Stimulated activated CD4-positive, alpha-beta T cell treated with anti-CD3 and anti-CD28 coated beads, TNF-alpha, amount 100 ng/mL, for 24 hours (primary cell): ENCODE data around the gene HCN1.
A peak's percentile ranks its signal among the peaks of the same experiment; 100 is the strongest.

Experiments
- DNase-seq, 3 experiments: peaks; one replicate each; pipeline ENCODE4 v3.0.0-alpha.2; 2020; ENCODE audit warnings: low read depth in 3 of 3

Gene HCN1

DNA sequence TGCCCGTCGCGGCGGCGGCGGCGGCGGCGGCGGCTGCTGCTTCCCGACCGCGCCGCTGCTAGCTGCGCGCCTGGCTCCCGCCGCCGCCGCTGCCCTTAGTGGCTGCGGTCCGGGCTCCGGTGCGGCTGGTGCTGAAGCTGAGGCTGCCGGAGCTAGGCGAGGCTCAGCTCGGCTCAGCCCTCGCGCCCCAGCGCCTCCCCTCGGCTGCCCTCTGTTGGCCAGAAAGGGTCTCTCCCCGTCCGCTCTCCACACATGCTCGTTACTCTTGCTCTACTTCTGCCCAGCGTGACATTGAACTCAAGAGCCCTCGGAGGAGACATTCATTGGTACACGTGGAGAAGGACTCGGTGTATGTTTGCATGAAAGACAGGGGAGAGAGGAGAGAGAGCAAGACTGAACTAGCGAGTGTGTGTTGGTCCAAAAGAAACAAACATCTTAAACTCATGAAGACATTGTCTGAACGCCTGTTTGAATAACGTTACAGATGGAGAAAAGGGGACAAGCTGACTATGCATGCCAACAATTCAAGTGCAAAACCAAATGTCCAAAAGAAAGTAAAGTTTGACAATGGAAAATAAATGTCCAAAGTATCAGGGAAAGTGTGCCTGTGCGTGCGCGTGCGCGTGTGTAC lies at the start of gene HCN1:
TSS of gene HCN1 (minus strand) at position 175 of the 631 bp plus-strand sequence.
- DNase-seq: peak in 2 of 3 experiments; percentile 22 to 42

DNA sequence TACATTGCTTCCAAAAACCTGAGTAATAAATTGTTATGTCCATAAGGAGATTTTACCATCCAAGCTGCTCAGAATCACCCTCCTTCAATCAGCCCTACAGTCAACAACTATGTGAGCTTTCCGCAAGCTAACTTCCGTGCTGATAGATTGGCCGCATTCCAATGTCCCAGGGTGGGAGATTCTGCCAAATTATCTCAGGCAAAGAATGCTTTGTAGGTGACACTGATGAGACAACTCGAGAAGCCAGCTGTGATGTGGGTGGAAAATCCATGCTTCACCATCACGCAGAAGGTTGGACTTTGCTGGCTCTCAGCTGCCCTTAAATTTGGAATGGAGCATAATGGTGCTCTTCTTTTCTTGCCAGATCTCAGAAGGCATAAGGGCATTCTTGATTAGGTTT lies 44.9 kb upstream of the HCN1 start:
- DNase-seq: no peak

DNA sequence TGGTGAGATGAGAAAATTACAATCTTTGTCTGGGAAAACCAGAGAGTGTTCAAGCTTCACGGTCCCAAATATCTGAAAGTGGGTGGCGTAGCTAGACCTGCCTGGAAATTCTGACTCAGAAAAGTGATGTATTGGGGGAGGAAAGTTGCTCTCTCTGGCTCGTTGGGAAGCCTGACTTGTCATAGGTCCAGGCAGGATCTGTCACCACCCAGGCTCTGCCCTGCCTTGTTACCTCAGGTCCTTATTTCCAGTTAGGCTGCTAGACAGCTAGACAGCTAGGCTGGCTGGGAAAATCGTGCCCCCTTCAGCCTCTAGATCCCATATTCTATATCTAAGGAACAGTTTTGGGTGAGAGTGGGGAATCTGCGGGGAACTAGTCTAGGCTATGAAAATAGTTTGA lies 41.0 kb upstream of the HCN1 start:
- DNase-seq: no peak

DNA sequence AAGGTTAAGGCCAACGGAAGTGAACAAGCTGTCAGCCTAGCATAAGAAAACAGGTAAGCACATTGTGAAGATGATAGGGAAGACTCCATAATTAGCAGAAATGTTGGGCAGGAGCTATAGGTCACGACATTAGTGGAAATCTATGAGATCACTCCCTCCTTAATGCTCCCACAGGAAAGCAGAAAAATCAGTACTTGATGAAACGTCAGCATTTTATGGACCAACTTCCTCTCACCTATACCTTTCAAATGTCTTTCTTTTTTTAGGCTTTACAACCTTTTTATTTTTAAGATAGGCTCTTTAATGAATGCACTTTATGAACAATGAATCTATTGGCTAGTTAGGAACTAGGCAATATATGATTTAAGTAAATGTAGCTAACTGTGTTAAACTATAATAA lies 29.4 kb upstream of the HCN1 start:
- no peak for DNase-seq

DNA sequence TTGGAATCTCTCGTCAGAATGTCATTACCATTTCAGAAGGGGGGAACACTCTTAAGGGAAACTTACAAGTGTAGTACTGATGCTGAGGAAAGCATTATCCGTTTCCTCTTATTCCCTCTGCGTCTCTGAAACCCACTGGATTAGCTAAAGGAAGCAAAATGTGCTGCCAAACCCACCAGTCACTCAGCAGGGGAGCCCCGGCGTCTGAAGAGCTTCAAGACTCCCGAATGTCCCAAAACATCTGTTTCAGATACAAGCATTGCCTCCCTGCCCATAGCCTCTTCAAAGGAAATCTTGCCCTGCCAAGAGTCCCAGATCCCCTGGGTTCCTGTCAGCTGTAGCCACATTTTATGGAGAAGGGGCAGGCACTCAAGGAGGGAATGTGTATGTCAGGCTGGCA lies 1.0 kb upstream of the HCN1 start:
- DNase-seq: no peak

DNA sequence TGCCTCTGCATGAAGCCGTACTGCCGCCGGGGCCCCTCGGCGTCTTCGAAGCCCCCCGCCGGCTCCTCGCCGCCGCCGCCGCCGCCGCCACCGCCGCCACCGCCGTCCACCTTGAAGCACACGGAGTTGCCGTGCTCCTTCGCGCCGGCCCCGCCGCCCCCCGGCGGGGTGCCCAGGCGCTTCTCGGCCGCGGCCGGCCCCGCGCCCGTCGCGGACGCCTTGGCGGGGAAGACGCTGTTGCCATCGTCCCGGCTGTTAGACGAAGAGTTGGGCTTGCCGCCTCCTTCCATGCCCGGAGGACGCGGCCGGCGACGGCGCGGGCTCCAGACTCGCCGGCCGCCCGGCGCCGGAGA lies 400 bp downstream of the HCN1 start:
- no peak for DNase-seq

DNA sequence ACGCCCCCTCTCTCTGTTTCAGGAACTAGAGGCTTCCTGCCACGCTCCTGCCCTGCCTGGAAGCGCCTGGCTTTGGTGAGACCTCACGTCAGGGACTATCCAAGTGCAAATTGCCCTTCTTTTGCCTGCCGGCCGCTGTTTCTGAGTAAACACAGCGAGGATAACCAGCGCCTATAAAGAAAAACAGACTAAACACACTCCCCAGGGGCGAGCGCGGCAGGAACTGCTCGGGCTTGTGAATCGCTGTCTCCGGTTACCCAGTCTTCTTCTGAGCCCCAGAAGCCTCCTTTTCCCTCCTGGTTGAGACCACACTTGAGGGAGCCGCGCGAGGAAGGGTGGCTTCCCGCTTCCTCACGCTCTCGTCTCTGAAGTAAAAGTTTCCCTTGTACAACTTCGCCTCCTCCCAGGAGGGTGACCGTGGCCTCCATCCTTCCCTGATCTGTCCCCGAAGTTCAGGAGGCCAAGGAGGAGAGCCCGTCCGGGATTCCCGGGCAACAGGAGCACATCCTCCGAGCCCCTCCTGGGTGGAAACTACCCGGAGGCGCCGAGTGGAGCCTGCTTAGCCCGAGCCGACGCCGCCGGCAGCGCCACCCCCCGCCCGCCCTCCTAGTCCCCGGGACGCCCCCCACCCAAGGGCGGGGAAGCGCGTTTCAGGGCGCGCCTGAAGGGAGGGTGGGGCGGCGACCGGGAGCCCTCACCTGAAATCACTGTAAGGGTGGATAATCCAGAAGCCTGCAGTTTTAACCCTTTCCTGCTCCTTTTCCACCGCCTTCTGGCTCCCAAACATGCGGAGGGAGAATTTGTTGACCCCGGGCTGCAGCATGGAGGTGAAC lies 993 bp downstream of the HCN1 start:
- no peak for DNase-seq

DNA sequence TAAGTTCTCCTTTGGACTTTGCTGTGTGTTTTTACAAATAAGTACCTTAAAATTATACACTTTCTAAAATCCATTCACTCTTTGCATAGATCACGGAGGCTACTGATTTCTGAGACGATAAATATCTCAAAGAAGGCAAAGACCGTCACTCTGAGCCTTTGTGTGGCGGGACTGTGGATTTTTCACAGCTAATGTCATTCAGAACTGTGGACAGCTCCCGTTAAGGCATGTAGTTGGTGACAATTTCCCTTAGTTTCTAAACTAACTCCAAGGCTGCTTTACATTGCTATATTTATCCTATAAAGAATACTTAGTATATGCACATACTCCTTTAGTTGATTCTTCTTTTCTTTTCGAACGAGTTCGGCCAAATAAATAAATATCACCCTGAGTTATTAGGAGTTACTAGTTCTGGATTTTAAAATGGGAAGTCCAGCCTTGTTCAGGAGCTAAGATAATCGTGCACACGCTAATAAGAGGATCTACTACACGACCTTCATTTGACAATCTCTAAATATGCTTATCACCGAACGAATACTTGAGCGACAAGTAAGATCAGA lies 1.8 kb downstream of the HCN1 start:
- no peak for DNase-seq

DNA sequence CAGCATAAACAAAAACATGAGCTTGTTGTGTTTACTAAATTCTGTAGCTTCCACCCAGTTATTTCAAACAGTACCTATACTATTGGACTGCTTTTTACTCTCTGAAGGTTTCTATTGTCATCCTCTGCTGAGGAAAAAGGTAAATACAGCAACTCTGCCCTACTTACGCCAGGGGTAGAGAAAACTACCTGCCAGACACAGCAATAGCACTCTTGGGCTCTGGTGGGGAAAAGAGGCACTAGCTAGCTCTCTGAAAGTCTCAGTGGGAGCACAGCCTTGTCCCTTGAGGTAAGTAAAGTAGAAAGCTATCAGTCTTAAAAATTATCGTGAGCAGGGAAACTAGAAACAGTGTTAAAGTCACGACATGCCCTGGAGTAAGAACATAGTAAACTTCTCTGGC lies 3.7 kb downstream of the HCN1 start:
- DNase-seq: no peak

DNA sequence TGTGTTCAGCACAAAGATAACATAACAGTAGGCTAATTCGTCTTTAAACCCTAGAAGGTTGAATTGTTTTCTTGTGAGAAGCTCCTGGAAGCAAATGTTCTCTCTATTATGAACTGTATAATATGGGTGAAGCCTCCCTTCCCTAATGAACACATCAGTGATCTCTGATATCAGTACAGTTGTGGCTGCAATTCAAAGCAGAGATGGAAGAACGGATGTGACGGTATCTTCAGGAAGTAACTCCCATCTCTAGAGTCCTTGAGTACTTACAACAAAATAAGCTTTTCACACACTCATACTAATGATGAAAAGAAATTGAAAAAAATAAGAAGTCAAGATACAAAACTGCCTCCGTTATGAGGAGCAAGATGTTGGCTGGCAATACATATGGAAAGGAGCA lies 4.5 kb downstream of the HCN1 start:
- no peak for DNase-seq

DNA sequence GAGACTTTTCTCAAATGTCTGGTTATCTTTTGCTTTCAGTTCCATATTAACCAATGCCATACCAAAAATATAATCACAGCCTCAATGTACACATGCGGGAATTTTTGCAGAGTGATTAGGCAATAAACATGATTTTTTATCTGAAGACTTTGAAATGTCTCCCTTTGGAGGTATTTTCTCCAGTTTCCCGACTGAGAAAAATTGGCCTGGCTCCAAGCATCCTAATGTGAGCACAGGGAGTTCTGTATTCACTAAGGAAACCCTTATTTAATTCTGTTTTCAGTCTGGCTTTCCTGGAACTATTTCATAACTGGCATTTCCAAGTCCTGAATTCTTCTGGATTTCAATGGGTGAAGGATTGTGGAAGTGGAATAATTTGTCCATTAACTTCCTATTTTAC lies 8.5 kb downstream of the HCN1 start:
- DNase-seq: no peak

DNA sequence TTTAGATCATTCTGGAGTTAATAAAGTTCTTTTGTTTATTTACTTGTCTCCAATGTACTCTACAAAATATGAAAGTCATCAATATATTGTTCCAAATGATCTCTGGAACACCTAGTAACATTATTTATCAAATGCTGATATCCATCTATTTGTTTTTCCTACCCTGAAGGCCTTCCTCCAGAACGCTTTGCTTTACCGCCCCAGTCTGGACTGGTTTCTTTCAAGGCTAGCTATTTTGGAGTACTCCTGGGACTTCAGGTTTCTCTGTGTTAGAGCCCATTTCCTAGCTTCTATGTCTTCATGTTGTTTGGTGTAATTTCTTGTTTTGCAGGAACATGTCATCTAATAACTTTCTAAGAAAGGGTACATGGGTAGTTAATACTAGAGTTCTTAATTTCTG lies 9.6 kb downstream of the HCN1 start:
- no peak for DNase-seq

DNA sequence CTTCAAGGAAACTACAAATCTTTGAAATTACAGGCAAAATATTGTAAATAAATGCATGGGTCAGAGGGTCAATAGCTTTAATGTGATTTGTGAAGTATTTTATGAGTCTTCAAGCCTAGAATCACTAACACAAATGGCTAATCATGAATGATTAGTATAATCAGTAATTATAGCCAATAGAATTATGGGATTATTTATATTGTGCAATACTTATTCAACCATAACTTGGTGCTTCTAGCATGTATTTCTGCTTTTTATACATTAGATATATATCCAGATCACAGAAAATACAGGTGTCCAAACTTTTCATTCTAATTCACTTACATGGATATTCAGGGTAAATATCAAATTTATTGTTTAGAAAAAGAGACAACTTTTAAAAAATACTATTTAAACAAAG lies 12.1 kb downstream of the HCN1 start:
- no peak for DNase-seq

DNA sequence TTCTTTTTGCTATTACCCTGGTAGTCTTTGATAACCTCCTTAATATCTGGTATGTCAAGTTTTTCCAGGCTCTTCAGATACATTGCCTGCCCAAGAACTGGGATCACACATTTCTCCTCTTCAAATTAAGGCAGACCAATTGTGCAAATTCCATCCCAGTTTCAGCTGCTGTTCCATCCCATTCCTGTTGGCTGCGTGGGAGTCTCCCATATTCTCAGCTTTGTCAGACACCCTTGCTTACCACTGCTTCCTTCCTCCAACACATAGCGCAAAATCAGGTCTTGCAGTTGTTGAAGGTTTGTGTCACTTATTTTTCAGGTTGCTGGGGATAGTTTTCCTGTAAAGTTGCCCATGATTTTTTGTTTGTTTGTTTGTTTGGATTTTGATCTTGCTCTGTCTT lies 15.2 kb downstream of the HCN1 start:
- DNase-seq: no peak

DNA sequence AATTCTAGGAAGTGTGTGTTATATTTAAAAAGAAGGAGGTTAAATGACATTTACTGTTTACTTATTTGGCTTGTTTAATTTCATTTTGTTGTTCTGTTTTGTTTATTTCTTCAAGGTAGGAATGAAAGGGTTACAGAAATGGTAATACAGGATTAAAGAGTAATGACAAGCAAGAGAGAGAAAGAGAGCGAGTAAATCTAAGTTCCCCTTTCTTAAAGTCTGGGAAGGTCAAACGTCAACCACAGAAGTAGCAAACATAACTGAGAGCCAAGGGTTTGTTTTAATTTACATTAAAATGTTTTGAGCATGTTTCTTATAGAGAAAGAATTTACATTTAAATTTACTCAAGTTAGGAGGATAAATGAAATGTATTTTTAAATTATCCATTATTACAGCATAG lies 18.7 kb downstream of the HCN1 start:
- no peak for DNase-seq

DNA sequence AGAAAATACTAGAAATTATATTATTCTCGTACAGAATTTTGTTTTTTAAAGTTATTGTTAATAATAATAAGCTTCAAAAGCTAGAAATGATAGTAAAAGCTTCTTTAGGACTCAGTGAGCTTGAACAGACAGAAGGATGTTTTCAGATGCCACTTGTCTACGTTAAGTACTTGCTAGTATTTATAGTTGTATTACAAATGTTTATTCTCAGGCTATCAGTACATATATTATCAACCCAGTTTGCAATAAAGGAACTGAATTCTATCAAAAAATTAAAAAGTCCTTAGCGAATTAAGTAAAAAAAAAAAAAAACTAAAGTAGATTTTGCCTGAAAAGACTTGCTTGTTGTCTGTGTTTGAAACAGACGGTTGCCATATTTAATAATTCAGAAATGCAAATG lies 23.9 kb downstream of the HCN1 start:
- DNase-seq: no peak

DNA sequence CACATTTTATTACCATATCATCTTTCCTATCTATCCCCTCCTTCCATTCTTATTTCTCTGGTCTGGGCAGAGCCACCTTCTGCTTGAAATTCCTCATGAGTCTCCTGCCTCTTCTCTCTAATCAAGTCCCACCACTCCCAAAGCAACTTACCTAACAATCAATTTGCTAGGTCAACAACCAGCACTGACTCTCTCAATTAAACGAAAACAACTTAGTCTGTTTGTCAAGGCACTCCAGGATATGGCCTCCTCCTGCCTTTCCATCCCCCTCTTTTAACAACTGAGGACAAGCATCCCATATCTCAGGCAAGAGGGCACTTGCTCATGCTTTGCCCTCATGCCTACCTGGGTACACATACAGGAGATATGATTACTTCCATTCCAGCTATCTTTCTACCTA lies 47.4 kb downstream of the HCN1 start:
- no peak for DNase-seq

DNA sequence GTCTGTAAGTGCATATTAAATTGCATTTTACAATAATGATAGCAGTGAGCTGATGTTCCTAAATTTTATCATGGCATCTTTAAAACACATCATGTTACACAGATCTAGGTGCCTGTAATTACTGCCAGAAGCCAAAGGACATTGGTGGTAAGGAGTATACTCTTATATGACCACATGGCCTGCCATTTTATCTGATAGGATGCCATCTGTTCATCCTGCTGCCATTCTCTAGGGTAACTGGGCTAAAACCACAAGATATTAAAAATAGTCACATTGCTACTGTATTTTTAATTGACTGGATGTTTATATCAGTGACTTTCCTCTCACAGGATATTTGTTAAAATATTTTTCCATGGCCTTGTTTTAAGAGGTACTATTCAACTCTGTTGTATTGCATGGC lies 53.1 kb downstream of the HCN1 start:
- DNase-seq: no peak

DNA sequence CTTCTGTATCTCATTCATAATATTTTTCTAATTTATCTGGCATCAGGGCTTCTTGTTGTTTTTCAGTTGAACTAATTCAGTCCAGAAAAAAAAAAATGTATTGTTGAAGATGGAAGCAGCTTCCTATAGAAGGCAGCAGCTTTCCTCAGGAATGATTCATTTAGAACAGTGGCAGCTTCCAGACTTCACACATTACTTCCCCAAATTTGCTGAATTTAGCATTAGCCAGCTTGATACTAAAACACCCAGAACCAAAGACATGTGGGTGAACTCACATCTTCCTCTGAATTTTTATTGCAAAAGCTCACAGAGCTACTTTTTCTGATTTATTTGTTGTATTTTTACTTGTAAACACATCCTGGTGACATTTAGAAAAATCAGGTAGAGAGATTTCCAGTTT lies 53.8 kb downstream of the HCN1 start:
- no peak for DNase-seq

DNA sequence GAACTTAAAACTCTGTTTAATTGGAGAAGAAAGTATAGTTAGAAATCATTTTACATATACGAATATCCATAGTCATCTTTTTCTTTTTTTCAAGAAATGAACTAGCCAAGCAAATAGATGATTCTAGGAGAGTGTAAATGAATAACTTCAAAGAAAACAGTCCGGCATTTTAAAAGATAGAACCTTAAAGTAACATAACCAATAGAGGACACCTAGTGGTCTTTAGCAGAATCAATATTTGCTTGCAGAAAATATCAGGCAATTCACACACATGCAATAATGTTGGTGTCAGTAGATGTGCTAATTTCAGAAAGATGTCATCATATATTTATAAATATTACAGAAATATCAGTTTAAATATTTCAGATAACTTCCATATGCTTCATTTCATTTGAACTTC lies 57.1 kb downstream of the HCN1 start:
- DNase-seq: no peak

DNA sequence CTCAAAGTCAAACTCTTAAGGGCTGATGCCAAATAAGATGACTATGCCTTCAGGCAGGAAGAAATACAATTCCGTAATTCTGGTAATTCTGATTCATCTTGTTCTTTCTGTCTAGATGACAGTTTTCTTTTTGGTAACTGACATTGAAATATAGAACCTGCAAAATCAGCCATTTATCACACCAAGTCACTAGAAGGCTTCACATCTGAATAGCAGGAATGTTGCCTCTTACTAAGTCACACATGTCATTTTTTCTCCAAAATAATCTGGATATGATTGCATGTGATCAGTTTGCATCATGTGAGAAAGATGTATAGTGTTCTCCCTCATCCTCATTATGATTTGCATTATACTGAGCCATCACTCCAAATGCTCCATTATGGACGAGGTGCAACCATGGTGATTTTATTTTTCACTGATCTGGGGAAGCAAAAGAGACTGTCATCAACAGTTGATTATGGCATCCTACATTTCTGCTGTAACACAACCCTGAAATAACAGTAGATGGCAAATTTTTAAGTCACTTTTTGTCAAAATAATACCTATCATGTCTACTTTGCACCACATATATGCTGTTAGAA lies 69.0 kb downstream of the HCN1 start:
- DNase-seq: no peak

DNA sequence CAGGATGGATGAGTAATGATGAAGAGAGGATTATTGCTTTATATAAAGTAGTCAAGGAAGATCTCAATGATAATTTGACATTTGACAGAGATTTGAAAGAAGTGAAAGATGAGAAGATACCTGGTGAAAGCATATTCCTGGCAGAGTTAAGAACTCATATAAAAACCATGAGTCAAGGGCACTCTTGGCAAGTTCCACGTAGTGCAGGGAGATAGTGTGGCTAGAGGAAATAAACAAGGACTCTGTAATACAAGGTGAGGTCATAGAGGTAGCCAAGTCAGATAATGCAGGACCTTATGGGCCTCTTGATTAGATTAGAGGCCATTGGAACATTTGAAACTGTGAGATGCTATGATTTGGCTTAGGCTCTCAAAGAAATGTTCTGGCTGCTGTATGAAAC lies 72.3 kb downstream of the HCN1 start:
- no peak for DNase-seq

DNA sequence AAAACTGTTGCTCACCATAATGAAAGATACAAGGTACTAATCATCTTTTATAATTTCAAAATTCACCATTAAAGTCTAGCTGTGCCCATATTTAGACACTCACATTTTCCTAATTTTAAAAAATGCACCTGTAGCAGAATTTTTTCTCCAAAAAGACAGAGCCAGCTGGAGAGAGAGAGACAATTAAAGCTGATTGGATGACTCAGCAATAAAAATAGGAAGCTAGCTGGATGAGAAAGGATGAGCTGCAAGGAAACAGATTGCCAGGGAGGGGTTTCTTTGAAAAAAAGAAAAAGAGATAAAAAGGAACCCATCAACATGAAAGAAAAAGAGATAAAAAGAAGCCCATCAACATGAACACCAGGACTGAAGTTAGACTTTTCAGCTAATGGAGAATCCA lies 73.8 kb downstream of the HCN1 start:
- no peak for DNase-seq
